Choroid plexus epithelial cell (primary cell): Measurements from ENCODE around the gene PCSK7.

ENCODE experiments used
- DNase-seq: peaks from one replicate; pipeline ENCODE4 v3.0.0-alpha.2; 2010; ENCODE audit warnings: low read depth
- H3K4me3 ChIP-seq: 2 replicates; pipeline ENCODE4 v1.5.1; 2011; ENCODE audit warnings: low read depth, mild to moderate bottlenecking, control low read depth, low read length, moderate library complexity
- TF ChIP-seq, protein P1 (sequence below): conservative IDR thresholded peaks from 2 replicates; pipeline ENCODE4 v1.5.1; 2011; ENCODE audit warnings: low read depth, mild to moderate bottlenecking, control low read depth, inconsistent platforms, low read length, moderate library complexity

The PCSK7 gene

DNA sequence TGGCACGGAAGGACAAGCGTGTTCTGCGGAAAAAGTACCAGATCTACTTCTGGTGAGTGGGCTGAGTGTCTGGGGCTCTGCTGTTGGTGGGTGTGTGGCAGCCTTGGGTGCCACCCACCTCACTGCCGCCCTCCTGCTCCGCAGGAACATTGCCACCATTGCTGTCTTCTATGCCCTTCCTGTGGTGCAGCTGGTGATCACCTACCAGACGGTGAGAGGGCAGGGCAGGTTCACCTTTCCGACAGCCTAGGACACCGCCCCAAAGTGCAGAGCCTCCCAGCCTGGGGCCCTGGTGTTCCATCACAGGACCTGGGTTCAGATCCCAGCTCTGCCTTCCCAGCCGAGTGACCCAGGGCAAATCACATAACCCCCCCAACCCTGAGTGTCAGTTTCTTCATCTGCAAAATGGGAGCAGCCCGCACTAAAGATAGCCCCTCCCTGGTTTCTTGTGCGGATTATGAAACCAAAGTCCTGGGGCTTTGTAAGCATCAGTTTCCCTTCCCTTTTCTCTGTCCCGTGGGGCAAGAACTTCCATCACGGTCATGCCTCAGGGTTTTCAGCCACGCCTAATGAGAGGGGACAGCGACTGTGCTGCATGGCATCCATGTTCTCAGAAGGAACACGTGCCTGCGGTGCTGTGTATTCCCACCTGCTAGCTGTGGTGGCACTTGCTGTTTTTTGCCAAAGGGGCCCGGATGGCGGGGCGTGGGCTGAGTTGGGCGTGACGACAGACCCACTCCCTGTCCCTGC lies 42.5 kb downstream of the PCSK7 start:
- no peak for DNase-seq
- H3K4me3 ChIP-seq: no peak overlapping the region
- TF ChIP-seq, protein P1, sequence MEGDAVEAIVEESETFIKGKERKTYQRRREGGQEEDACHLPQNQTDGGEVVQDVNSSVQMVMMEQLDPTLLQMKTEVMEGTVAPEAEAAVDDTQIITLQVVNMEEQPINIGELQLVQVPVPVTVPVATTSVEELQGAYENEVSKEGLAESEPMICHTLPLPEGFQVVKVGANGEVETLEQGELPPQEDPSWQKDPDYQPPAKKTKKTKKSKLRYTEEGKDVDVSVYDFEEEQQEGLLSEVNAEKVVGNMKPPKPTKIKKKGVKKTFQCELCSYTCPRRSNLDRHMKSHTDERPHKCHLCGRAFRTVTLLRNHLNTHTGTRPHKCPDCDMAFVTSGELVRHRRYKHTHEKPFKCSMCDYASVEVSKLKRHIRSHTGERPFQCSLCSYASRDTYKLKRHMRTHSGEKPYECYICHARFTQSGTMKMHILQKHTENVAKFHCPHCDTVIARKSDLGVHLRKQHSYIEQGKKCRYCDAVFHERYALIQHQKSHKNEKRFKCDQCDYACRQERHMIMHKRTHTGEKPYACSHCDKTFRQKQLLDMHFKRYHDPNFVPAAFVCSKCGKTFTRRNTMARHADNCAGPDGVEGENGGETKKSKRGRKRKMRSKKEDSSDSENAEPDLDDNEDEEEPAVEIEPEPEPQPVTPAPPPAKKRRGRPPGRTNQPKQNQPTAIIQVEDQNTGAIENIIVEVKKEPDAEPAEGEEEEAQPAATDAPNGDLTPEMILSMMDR: no peak

DNA sequence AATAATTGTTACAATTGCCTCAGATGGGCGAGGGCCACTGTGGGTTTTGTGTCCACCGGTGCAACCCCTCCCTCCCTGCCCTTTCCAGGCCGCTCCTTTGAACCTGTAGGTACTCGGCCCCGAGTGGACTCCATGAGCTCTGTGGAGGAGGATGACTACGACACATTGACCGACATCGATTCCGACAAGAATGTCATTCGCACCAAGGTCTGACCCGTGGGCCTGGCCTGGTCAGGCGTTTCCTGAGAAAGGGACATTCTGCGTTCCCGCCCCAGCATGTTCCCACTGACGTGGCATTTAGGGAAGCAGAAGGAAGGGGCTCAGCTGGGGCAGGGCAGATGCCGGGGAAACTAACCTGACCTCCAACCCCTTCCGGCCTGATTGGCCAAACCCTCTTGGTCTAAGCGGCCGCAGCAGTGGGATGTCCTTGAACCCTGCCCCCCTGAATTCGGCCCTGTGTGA lies 43.2 kb downstream of the PCSK7 start:
- H3K4me3 ChIP-seq: no peak overlapping the region
- TF ChIP-seq, protein P1: no peak
- no peak for DNase-seq

DNA sequence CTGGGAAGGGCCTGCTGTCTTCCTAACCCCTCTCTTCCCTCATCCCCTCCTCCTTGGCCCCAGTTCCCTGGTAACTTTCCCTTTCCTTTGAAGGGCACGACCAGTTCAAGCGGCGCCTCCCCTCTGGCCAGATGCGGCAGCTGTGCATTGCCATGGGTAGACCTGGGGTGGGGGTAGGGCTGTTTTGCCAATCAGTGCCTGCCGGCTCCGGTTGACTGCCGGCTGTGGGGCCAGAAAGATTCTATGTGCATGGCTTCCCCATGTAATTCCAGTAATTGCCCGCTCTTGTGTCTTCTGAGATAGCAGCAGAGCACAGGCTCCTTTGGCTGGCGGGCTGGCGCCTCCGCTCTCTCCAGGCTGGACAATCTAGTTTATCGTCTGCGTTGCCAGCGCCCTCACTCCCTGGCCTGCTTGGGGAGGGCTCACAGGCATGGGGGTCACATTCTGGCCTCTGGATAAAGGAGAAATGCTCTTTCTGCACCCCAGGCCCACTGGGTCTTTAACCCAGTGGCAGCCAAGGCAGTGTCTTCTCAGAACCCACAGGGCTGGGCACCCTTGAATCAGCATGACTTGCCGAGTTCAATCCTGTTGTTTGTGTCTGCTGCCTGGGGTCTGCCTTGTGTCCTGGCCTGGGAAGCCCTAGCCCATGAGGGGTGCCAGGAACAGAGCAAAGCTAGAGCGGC lies 43.9 kb downstream of the PCSK7 start:
- TF ChIP-seq, protein P1: no peak
- DNase-seq: no peak
- H3K4me3 ChIP-seq: no peak overlapping the region

DNA sequence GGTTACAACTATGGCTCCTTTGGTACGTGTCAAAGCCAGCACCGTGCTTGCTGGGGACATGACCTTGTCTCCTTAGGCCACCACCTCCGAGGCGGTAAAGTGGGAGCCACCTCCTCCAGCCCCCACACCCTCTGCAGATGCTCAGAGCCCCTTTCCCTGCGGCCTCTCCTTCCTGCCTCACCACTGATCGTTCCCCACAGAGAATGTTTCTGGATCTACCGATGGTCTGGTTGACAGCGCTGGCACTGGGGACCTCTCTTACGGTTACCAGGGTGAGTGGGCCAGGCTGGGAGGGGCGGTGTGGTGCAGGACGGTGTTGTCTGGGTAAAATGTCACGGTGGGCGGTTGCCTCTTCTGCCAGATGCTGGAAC lies 44.5 kb downstream of the PCSK7 start:
- no peak overlapping the region for H3K4me3 ChIP-seq
- TF ChIP-seq, protein P1: no peak
- DNase-seq: no peak

DNA sequence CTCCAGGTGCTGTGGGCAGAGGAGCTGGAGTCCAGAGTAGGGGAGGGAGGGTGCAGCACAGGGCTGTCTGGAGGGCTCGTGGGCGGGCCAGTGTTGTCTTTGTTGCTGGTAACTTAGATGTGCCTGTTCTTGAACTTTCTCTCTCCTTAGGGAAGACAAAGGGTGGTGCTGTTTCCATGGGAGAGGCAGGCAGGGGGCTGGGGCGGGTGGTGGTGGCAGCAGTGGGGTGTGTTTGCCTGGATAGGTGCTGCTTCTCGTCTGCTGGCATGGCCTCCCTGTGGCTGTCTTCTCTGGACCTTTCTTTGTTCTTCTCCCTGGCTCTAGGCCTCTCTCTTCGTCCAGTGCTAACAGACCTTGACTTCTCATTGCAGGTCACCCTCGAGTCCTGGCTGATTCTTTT lies 44.9 kb downstream of the PCSK7 start:
- no peak for DNase-seq
- TF ChIP-seq, protein P1: no peak
- no peak overlapping the region for H3K4me3 ChIP-seq

DNA sequence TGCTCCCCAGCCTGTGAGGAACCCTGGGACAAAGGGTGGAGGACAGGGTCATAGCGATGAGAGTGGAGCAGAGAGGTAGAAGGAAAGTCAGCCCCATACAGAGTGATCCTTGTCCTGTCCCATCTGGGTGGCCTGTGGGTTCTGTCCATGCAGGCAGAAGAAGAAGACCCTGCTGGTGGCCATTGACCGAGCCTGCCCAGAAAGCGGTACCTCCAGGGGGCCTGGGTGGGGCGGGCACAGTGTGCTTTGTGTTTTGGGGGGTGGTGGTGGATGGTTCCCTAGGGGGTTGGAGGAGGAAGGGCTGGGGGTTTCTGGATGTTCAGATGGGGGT lies 45.5 kb downstream of the PCSK7 start:
- no peak for DNase-seq
- H3K4me3 ChIP-seq: no peak overlapping the region
- TF ChIP-seq, protein P1: no peak

DNA sequence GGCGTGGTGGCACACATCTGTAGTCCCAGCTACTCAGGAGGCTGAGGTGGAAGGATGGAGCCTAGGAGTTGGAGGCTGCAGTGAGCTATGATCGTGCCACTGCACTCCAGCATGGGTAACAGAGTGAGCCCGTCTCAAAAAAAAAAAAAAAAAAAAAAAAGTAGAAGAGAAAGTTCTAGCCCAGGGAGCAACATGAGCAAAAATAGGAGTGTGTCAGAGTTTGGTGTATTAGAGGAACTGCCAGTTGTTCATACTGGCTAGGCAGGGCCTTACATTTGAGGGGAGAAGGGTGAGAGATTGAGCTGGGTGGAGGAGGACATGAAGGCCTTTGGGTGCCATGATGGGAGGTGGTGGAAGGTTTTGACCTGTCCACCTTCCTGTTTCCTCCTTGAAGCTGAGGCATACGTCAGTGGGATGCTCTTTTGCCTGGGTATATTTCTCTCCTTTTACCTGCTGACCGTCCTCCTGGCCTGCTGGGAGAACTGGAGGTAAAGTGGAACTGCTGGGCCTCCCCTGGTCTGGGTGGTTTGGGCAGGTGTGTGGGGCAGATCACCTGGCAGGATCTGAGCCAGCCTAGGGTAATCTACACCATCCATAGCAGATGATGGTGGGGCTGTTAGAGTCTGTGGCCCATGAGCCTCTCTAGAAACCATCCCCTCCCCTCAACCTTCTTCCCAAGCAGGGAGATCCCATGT lies 46.0 kb downstream of the PCSK7 start:
- TF ChIP-seq, protein P1: no peak
- no peak overlapping the region for H3K4me3 ChIP-seq
- DNase-seq: no peak
